Dermis microvascular lymphatic vessel endothelial cell (primary cell): Measurements from ENCODE around the gene KLHL12. TPM values are rescaled to one million over a fixed set of nuclear protein-coding genes. Genes with fewer than 3 reads are reported as not detected.

ENCODE experiments used
- DNase-seq, 2 donors: peaks; one replicate each; pipeline versions ENCODE4 v3.0.0 to v3.0.0-alpha.2; 2010; ENCODE audit warnings: low read depth in 2 of 2
- total RNA-seq: library from RNA; depleted of rRNA; stranded (reverse); fragments of >200 nt; gene quantifications from 2 replicates; pipeline ENCODE4 v1.2.1, GENCODE V29; 2014

KLHL12 gene
- total RNA-seq, 1 donor from 2014 or later = 20.5 TPM

- DNase-seq = no peak
Observed at GRCh38 chr1:202844259-202844658, 82.8 kb downstream of the KLHL12 start.

GRCh38 chr1:202843081-202843480 lies 84.0 kb downstream of the KLHL12 start:
- no peak for DNase-seq

Other genes with a start within 250 kb of the KLHL12 start
- gene SYT2, start 216.8 kb downstream of the KLHL12 start, total RNA-seq = not detected in 2 replicates
- 46.1 and 67.4 TPM in 2 replicates for gene KDM5B, start 118.8 kb downstream of the KLHL12 start, total RNA-seq
- 0.13 and 0.25 TPM in 2 replicates for gene PCAT6, start 116.3 kb downstream of the KLHL12 start, total RNA-seq
- 8.5 and 10.5 TPM in 2 replicates for gene RABIF, start 38.1 kb downstream of the KLHL12 start, total RNA-seq
- gene ADIPOR1, start 31.1 kb upstream of the KLHL12 start, total RNA-seq = 78.8 and 113 TPM in 2 replicates
- 26.6 and 38.8 TPM in 2 replicates for gene CYB5R1, start 40.0 kb upstream of the KLHL12 start, total RNA-seq
- gene TMEM183A, start 80.1 kb upstream of the KLHL12 start, total RNA-seq = 69.3 and 73.2 TPM in 2 replicates
- 0.13 TPM in 2 replicates for gene PPFIA4, start 99.3 kb upstream of the KLHL12 start, total RNA-seq
- not detected in 2 replicates for gene MYOG, start 158.8 kb upstream of the KLHL12 start, total RNA-seq
- gene ADORA1, start 200.5 kb upstream of the KLHL12 start, total RNA-seq = not detected in 2 replicates
- not detected in 2 replicates for gene MYBPH, start 248.6 kb upstream of the KLHL12 start, total RNA-seq